Effector CD4-positive, alpha-beta T cell (primary cell): ENCODE data around the gene LRMDA.

Experiments used
- DNase-seq: peaks from one replicate; pipeline ENCODE4 v3.0.0-alpha.2; 2020

Gene LRMDA

GRCh38 chr10:76397181-76398042 is 966.0 kb downstream of the LRMDA start:
- DNase-seq = no peak

DNA sequence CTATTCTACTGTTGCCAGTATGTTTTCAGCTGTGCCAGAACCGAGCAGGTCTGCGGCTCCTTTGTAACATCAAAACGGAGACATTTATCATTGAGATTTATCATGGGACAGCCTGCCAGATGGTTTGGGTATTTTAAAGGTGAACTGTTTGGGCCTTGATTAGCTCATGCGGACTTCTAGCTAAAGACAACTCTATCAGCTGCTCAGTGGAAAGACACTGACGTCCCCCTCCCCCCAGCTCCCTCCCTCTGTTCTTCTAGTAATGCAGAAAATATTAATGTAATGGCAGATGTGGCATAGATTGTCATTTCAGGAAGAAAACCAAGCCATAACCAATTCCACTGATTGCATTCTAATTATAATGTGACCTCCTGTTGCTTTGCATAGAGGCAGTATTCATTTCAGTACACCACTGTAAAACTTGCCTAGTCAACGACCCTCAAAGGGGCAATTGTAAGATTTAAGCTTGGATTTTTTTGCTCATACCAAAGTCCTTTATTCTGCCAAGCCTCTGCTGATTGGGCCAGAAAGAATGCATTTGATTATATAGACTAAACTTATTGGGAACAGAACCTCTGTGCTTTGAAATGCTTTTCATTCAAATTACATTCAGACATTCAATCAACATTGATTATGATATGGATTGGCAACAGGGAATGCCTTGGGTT is 966.8 kb downstream of the LRMDA start:
- no peak for DNase-seq

DNA sequence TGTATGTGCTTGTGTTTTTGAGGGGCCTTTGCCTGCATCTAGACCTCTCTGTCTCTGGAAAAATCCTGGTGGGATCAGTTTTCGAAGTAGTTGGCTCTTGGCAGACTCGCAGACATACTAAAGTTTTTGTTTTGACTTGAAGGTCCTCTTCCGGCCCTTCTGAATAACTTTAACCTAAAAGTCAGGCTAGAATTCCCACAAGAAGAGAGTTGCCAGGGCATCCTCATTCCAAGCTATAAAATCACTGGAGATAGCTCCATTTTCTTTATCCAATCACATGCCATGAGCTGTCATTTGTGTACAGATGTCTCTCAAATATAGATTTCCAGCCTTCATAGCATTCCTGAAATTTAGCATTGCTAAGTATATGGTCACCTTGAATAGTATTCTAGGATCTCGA is 967.8 kb downstream of the LRMDA start:
- no peak for DNase-seq

GRCh38 chr10:76401006-76401405 is 969.6 kb downstream of the LRMDA start:
- no peak for DNase-seq

GRCh38 chr10:76403912-76404311 is 972.5 kb downstream of the LRMDA start:
- no peak for DNase-seq

GRCh38 chr10:76404531-76404930 is 973.1 kb downstream of the LRMDA start:
- no peak for DNase-seq

DNA sequence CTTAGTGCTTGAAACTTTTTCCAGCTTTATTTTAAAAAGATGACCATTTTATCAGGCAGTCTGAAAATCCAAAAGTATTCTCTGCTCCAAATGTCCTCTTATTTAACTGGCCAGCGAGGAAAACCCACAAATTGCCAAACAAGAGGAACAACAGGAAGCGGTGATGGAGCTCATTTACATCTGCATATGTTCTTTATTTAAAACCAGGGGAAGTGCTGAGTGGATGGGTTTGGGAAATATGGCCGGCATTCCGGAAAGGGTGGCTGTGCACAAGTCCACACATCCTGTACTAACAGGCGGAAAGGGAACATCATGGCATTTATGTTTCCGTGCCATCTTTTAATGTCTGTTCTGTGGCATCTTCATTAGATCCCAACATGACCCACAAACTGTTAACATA is 974.5 kb downstream of the LRMDA start:
- no peak for DNase-seq

DNA sequence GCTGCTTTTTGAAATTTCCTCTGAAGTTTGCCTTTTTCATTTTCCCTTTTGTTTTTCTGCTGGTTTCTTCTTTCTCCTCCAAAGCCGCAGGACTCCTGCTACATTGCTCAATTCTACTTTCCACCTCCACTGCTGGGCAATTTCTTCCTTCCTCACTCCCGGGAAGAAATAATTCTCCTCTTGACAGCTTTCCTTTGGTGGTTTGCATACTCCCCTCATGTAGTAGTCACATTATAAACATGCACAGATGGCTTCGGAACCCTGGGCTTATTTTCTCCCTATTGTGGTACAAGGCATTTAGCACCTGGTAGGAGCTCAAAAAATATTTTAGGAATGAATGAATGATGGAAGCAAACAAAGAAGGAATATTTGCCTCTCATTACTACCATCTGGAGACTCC is 977.2 kb downstream of the LRMDA start:
- no peak for DNase-seq

GRCh38 chr10:76411729-76412435 is 980.5 kb downstream of the LRMDA start:
- DNase-seq = no peak

- no peak for DNase-seq
Observed at GRCh38 chr10:76415554-76415953, 984.1 kb downstream of the LRMDA start.

DNA sequence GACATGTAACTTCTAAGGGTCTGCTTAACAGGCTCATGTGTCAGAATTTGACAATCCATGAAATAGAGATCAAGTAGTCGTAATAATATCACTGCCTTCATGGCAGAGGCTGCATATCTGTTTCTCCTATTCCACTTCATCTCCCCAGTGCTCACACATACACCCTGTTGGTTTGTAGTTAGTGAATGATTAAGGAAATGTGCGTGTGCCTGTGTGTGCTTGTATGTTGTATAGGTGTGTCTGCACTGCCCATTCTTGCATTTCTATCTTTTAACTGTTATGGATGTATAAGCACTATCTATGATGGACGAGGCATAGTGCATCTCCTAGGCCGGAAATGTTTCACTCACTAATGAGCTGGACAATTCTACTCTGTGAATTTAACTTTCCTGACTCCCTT is 985.2 kb downstream of the LRMDA start:
- no peak for DNase-seq

- no peak for DNase-seq
Observed at GRCh38 chr10:76420725-76421124, 989.3 kb downstream of the LRMDA start.

DNA sequence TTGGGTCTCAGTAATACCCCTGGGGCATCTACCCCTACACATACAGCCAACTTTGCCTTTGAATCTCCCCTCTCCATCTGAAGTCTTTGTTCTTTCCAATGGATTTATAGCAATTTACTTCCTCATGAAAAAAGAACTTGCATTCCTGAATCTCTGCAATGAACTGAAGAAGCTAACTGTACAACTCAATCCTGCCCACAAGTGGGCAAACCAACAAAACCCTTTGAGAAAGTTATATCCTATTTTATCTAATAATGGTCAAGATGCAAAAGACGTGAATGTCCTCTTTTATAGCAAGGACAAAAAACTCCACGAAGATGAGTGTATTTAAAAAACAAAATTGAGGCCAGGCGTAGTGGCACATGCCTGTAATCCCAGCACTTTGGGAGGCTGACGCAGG is 991.3 kb downstream of the LRMDA start:
- DNase-seq = no peak

DNA sequence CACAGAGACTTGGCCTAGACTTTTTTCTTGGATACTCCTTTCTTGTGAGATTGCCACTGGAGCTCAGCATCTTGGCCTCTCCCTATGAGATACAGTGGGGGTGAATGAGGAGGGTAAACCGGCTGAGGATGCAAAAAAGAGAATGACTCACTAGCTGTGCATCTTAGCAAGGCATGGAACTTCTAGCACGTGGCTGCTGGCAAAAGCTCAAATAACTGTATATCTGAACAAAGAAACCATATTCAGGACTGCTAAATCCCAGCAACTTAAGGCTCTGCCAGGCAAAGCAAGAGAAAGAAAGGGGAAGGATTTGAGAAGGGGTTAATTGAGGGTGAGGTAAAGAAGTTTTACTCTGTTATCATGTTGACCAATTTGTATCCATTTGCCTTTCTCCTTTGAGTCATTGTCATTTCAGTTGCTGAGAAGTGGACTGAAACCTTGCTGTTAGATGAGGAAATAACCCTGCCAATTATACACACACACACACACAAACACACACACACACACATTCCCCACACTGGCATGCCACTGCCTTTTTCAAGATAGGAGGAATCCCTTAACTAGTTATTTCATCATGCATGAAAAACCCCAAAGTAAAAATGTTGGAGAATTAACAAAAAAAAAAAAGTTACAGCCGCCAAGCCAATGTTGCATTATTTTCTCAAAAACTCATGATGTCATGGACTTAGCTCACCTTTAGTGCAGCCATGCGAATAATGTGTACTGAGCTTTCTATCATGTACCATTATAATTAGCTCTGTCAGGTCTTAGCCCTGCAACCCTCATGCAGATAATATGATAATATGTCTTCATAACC is 997.3 kb downstream of the LRMDA start:
- DNase-seq = no peak

DNA sequence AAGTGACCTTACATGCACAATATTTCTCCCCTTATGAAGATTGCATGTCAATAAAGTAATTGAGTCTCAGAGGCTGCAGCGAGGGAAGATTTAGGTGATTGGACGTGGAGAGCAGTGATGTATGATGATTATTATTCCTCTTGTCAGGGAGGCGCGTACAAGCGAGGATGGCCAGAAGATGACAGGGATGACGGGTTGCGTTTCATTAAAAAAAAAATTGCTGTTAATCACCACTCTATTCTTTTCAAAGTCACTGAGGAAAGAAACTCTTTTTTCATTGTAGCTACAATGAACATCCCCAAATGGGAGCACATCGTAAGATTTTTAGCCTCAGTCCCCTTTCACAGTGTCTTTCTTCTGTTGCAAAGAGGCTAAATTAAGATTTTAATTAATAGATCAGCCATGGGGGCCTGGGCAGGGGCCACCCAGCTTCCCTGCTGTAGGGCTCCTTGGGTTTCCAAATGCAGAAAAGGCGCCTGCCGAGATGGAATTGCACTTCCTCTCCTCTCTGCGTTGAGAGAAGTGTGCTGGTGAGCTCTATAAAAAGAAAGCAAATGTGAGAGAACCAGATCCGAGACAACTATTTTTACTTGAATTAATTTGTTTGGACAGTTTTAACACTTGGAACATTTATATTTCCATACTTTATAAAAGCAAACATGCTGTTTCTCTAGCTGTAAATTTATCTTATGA is 998.1 kb downstream of the LRMDA start:
- no peak for DNase-seq

GRCh38 chr10:76430061-76430645 is 998.7 kb downstream of the LRMDA start:
- DNase-seq = no peak

GRCh38 chr10:76432016-76433012 is 1000.9 kb downstream of the LRMDA start:
- no peak for DNase-seq

- DNase-seq = no peak
Observed at GRCh38 chr10:76433161-76434005, 1002.0 kb downstream of the LRMDA start.

- DNase-seq = no peak
Observed at GRCh38 chr10:76435157-76435556, 1003.7 kb downstream of the LRMDA start.
